Tibial nerve (tissue), 3 donors: ENCODE data around the gene PDIA6.

Experiments
- POLR2A ChIP-seq, 2 donors: fragments of 450-650 bp; IDR thresholded peaks; one replicate each; pipeline ENCODE4 v1.6.1; 2017; ENCODE audit warnings: antibody characterized with exemption in 2 of 2, mild to moderate bottlenecking in 2 of 2, moderate library complexity in 2 of 2
- TF ChIP-seq, protein P1 (sequence below), 5 experiments: fragments of 200-600 bp in 3 of 5; fragments of 450-650 bp in 2 of 5; sonication (generic) in 3 of 5; IDR thresholded peaks; one replicate each; pipeline ENCODE4 v1.5.1; 2016 to 2019; ENCODE audit warnings: antibody characterized with exemption in 5 of 5, mild to moderate bottlenecking in 3 of 5, moderate library complexity in 2 of 5

DNA sequence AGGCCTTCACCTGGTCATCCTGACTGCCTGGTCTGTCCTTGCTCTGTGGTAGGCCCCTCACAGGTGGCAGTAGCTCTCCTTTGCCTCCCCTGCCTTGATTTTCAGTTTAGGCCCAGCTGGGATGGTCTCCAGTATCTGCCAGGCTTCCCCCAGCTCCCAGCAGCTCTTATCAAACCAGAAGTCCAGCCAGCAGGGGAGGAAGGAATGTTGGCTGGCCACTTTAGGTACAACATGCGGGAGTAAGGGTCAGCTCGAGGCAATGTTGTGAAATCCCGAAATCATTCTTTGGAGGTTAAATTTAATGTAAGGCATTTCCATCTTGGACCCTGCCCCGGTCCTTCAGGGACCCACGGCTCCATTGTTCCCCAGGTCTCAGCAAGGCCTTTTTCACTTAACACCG, 74.4 kb downstream of the PDIA6 start:
- TF ChIP-seq, protein P1, sequence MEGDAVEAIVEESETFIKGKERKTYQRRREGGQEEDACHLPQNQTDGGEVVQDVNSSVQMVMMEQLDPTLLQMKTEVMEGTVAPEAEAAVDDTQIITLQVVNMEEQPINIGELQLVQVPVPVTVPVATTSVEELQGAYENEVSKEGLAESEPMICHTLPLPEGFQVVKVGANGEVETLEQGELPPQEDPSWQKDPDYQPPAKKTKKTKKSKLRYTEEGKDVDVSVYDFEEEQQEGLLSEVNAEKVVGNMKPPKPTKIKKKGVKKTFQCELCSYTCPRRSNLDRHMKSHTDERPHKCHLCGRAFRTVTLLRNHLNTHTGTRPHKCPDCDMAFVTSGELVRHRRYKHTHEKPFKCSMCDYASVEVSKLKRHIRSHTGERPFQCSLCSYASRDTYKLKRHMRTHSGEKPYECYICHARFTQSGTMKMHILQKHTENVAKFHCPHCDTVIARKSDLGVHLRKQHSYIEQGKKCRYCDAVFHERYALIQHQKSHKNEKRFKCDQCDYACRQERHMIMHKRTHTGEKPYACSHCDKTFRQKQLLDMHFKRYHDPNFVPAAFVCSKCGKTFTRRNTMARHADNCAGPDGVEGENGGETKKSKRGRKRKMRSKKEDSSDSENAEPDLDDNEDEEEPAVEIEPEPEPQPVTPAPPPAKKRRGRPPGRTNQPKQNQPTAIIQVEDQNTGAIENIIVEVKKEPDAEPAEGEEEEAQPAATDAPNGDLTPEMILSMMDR (IDR thresholded peaks at IDR 0.05) = no peak
- TF ChIP-seq POLR2A (IDR thresholded peaks at IDR 0.05) = no peak
